Body of pancreas (tissue), 4 donors: ENCODE data around the gene MRI1. TPM values are rescaled to one million over a fixed set of nuclear protein-coding genes. Genes with fewer than 3 reads are reported as not detected.

Experiments
- ATAC-seq: fragments of 150-250 bp; one replicate; pipeline ENCODE4 v1.9.1; 2016
- DNase-seq, 4 donors: peaks; one replicate each; pipeline ENCODE4 v3.0.0-alpha.2; 2019
- H3K27ac ChIP-seq, 4 donors: fragments of 200-600 bp; sonication (generic); 1 replicate in 3 of 4; 2 replicates in 1 of 4; pipeline versions ENCODE4 v1.5.1 to v1.6.1; 2016 to 2019; ENCODE audit warnings: mild to moderate bottlenecking in 1 of 4, mixed read lengths in 1 of 4, moderate library complexity in 1 of 4
- H3K27me3 ChIP-seq, 2 donors: fragments of 200-600 bp; sonication (generic); one replicate each; pipeline ENCODE4 v1.6.0; 2016; ENCODE audit warnings: mild to moderate bottlenecking in 1 of 2
- H3K36me3 ChIP-seq, 2 donors: fragments of 200-600 bp; sonication (generic); replicated peaks in 1 of 2; 2 replicates each; pipeline ENCODE4 v1.5.1; 2016; ENCODE audit warnings: low read depth in 2 of 2; ENCODE audit not compliant: insufficient read depth in 1 of 2
- H3K4me1 ChIP-seq: fragments of 200-600 bp; sonication (generic); one replicate; pipeline ENCODE4 v1.6.0; 2016
- H3K4me3 ChIP-seq, 2 donors: fragments of 200-600 bp; sonication (generic); 1 replicate in 1 of 2; 2 replicates in 1 of 2; pipeline ENCODE4 v1.5.1; 2016 to 2019
- H3K9me3 ChIP-seq, 3 donors: fragments of 200-600 bp; sonication (generic); 1 replicate in 2 of 3; 2 replicates in 1 of 3; pipeline ENCODE4 v1.5.1; 2016
- POLR2A ChIP-seq, 3 donors: fragments of 450-650 bp; IDR thresholded peaks; one replicate each; pipeline ENCODE4 v1.6.1; 2016; ENCODE audit warnings: antibody characterized with exemption in 3 of 3, mild to moderate bottlenecking in 2 of 3
- WGBS, 2 donors: methylation state at CpG; one replicate each; pipeline ENCODE4 v1.1.5; 2017; 5-methylcytosine and 5-hydroxymethylcytosine counted together
- intact Hi-C: fragments of 100-400 bp; cut with DNase I; formaldehyde crosslinking; loops from one replicate; pipeline ENCODE4 v1.15.1; 2023
- total RNA-seq, 2 donors: library from RNA; depleted of rRNA; stranded (reverse); fragments of >200 nt; gene quantifications; one replicate each; pipeline ENCODE4 v1.1.0, GENCODE V29; 2016
- TF ChIP-seq, protein P1 (sequence below), 7 experiments: fragments of 450-650 bp in 4 of 7; fragments of 200-600 bp in 3 of 7; sonication (generic) in 3 of 7; IDR thresholded peaks; one replicate each; pipeline ENCODE4 v1.5.1; 2016 to 2019; ENCODE audit warnings: antibody characterized with exemption in 7 of 7

MRI1 gene
- total RNA-seq, 2 donors from 2014 or later, result 69.0 to 82.7 TPM

DNA sequence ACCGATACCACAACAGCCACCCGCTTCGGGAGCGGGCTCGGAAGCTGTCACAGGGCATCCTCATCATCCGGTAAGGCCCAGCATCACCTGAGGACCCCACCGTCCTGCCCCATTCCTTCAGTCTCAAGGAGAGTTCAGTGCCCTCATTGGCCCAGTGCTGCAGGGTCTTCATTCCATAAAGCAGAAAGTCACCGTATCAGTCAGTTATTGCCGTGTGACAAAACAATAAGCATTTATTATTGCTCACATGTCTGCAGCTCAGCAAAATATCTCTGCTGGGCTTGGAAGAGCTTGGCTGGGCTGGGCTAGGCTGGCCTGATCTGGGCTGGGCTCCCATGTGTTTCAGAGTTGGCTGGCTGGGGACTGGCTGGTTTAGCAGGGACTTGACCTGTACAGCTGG, 8.1 kb upstream of the MRI1 start:
- DNase-seq, result no peak
- Histone ChIP-seq H3K27ac (no peak overlapping the region), H3K27me3 (no peaks in the 10 kb centered on the region), H3K4me3 (no peak overlapping the region), H3K9me3 (no peaks in the 10 kb centered on the region), H3K4me1 (no peaks in the 10 kb centered on the region), H3K36me3 (peaks cover 15 to 29% of the 10 kb centered on the region in 2 donors)
- intact Hi-C loops, result no loop called here
- no peak for ATAC-seq
- no peak for TF ChIP-seq POLR2A (IDR thresholded peaks at IDR 0.05)
- TF ChIP-seq, protein P1, sequence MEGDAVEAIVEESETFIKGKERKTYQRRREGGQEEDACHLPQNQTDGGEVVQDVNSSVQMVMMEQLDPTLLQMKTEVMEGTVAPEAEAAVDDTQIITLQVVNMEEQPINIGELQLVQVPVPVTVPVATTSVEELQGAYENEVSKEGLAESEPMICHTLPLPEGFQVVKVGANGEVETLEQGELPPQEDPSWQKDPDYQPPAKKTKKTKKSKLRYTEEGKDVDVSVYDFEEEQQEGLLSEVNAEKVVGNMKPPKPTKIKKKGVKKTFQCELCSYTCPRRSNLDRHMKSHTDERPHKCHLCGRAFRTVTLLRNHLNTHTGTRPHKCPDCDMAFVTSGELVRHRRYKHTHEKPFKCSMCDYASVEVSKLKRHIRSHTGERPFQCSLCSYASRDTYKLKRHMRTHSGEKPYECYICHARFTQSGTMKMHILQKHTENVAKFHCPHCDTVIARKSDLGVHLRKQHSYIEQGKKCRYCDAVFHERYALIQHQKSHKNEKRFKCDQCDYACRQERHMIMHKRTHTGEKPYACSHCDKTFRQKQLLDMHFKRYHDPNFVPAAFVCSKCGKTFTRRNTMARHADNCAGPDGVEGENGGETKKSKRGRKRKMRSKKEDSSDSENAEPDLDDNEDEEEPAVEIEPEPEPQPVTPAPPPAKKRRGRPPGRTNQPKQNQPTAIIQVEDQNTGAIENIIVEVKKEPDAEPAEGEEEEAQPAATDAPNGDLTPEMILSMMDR (IDR thresholded peaks at IDR 0.05), result no peak
- WGBS, 2 donors, result 94 to 97% methylated on average over 9 of the region's 9 CpGs

DNA sequence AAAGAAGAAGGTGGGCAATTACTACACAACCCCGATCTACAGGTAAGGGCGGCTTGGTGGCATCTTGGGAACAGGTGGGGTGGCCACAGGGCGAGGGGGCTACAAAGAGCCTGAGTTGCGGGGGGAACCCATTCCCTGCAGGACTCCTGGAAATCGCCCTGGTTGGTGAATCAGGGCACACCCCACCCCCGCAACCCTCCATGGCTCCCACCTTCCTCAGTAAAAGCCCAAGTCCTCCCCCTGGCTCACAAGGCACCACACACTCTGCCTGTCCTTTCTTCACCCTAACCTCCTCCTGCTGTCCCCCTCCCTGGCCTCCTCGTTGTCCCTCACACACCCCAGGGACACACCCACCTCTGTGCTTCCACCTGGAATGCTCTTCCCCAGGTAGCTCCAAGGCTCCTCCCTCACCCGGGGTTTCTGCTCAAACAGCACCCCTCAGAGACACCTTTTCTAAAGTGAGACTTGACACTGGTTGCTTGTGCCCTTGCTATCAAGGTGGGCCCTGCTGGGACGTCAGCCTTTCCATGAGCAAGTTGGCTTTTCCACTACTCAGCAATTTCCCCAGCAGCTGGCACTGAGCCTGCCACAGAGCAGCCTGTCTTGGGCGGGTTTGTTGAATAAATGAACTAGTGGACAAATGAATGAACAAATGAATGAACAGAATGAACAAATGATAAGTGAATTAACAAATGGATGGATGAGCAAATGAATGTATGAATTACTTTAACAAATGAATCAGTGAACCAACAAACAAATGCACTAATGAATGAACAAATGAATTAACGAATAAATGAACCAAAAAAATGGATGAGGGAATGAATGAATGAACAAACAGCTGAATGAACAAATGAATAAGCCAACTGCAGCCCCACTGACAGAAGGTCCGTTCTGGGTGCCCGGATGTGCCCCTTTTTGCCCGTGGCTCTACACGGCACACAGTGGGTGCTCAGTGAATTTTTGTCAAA, 6.2 kb upstream of the MRI1 start:
- Histone ChIP-seq H3K9me3 (no peaks in the 10 kb centered on the region), H3K4me1 (no peaks in the 10 kb centered on the region), H3K27ac (no peak overlapping the region), H3K36me3 (peaks cover 15 to 29% of the 10 kb centered on the region in 2 donors), H3K4me3 (no peak overlapping the region), H3K27me3 (no peaks in the 10 kb centered on the region)
- intact Hi-C loops, result no loop called here
- ATAC-seq (no peak), DNase-seq (no peak)
- WGBS, 2 donors, result 82 to 93% methylated on average over 15 of the region's 15 CpGs
- no peak for TF ChIP-seq POLR2A (IDR thresholded peaks at IDR 0.05)
- TF ChIP-seq, protein P1 (IDR thresholded peaks at IDR 0.05), result no peak

DNA sequence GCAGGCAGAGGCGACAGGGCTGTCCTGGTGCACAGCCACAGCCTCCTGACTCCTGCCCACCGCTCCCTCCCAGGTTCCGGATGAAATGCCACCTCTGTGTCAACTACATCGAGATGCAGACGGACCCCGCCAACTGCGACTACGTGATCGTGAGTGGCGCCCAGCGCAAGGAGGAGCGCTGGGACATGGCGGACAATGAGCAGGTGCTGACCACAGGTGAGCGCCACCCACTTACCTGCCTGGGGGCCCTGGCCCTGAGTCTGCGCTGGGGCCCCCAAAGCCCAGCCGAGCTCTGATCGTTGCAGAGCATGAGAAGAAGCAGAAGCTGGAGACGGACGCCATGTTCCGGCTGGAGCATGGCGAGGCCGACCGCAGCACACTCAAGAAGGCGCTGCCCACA, 5.5 kb upstream of the MRI1 start:
- DNase-seq (no peak), ATAC-seq (no peak)
- Histone ChIP-seq H3K9me3 (no peaks in the 10 kb centered on the region), H3K4me1 (peaks cover 4% of the 10 kb centered on the region), H3K27ac (no peak overlapping the region), H3K4me3 (no peak overlapping the region), H3K36me3 (peaks cover 15 to 29% of the 10 kb centered on the region in 2 donors), H3K27me3 (no peaks in the 10 kb centered on the region)
- intact Hi-C loops, result no loop called here
- WGBS, 2 donors, result 94 to 95% methylated on average over 16 to 24 of the region's 24 CpGs
- no peak for TF ChIP-seq POLR2A (IDR thresholded peaks at IDR 0.05)
- TF ChIP-seq, protein P1 (IDR thresholded peaks at IDR 0.05), result no peak

DNA sequence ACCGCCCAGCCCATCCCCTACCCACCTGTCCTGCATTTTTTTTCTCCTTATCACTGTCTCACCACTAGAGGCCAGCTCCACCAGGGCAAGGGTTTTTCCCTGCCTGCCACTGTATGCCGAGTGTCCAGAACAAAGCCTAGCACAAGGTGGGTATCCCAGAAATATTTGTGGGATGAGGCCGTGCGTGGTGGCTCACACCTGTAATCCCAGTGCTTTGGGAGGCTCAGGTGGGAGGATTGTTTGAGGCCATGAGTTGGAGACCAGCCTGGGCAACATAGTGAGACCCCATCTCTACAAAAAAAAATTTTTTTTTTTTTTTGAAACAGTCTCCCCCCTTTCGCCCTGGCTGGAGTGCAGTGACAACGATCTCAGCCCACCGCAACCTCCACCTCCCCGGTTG, 2.9 kb upstream of the MRI1 start:
- Histone ChIP-seq H3K27me3 (no peaks in the 10 kb centered on the region), H3K36me3 (peaks cover 10 to 17% of the 10 kb centered on the region in 2 donors), H3K9me3 (no peaks in the 10 kb centered on the region), H3K27ac (no peak overlapping the region), H3K4me3 (no peak overlapping the region), H3K4me1 (peaks cover 15% of the 10 kb centered on the region)
- TF ChIP-seq, protein P1 (IDR thresholded peaks at IDR 0.05), result no peak
- no peak for TF ChIP-seq POLR2A (IDR thresholded peaks at IDR 0.05)
- ATAC-seq (no peak), DNase-seq (no peak)
- 83 to 85% methylated on average over 7 to 8 of the region's 8 CpGs for WGBS, 2 donors
- intact Hi-C loops, result no loop called here
